HepG2 (cell line): Measurements from ENCODE around the gene RAB40C. TPM values are rescaled to one million over a fixed set of nuclear protein-coding genes. Genes with fewer than 3 reads are reported as not detected.

Experiments used
- ATAC-seq: fragments of 200-7000 bp; cut with Tn5 transposase; 3 replicates; pipeline ENCODE4 v1.9.1; 2020; ENCODE audit warnings: mild to moderate bottlenecking, moderate library complexity
- BruUV-seq: library from RNA; stranded (reverse); fragments of 400-500 nt; replicated peaks from 2 replicates; lab custom pipeline; 2021; lab: Mats Ljungman, UMichigan
- CTCF ChIA-PET: fragments of 300-600 bp; formaldehyde crosslinking; extraction: SDS; loops from one replicate; lab custom pipeline; 2021; ENCODE audit warnings: low total read pairs, inconsistent platforms, low intra/inter-chr PET ratio; lab: Yijun Ruan, JAX
- POLR2A ChIA-PET: fragments of 350-600 bp; sonication (Branson Sonifier 250); formaldehyde crosslinking; loops from one replicate; lab custom pipeline; 2020; ENCODE audit warnings: antibody characterized with exemption, inconsistent platforms; lab: Yijun Ruan, JAX
- DNase-seq: peaks from one replicate; pipeline ENCODE4 v3.0.0-alpha.2; 2015; ENCODE audit warnings: low spot score
- FAIRE-seq: peaks from 3 replicates; lab custom pipeline; 2011; peaks lifted over from hg19 to GRCh38; lab: Jason Lieb, UNC
- H2AFZ ChIP-seq: one replicate; pipeline ENCODE4 v1.6.1; 2011; ENCODE audit warnings: low read length, inconsistent platforms
- H3K27ac ChIP-seq: fragments of 300-600 bp; 3 replicates; pipeline ENCODE4 v1.8.0; 2011; ENCODE audit warnings: mixed run types, mild to moderate bottlenecking, mixed read lengths, low read length, inconsistent platforms; ENCODE audit not compliant: insufficient read depth; ENCODE audit errors: extremely low read length
- H3K27me3 ChIP-seq, 2 experiments: fragments of 200-600 bp in 1 of 2; 2 replicates in 1 of 2; 3 replicates in 1 of 2; pipeline versions ENCODE4 v1.6.0 to v1.8.0; 2011; ENCODE audit warnings: low read length in 2 of 2, mild to moderate bottlenecking in 2 of 2, moderate library complexity in 2 of 2, inconsistent platforms in 1 of 2; ENCODE audit not compliant: insufficient read depth in 2 of 2, control insufficient read depth in 1 of 2
- H3K36me3 ChIP-seq, 2 experiments: fragments of 200-600 bp in 1 of 2; replicated peaks in 1 of 2; 2 replicates in 1 of 2; 3 replicates in 1 of 2; pipeline versions ENCODE4 v1.5.1 to v1.8.0; 2011; ENCODE audit warnings: low read length in 2 of 2, inconsistent platforms in 1 of 2; ENCODE audit not compliant: insufficient read depth in 2 of 2, control insufficient read depth in 1 of 2
- H3K4me1 ChIP-seq: 2 replicates; pipeline ENCODE4 v1.5.1; 2012; ENCODE audit warnings: low read length, inconsistent platforms; ENCODE audit not compliant: insufficient read depth
- H3K4me2 ChIP-seq: 2 replicates; pipeline ENCODE4 v1.6.0; 2011; ENCODE audit warnings: low read depth, low read length, inconsistent platforms
- H3K4me3 ChIP-seq, 3 experiments: fragments of 200-600 bp in 1 of 3; sonication (generic), shearing (Covaris generic) in 1 of 3; replicated peaks in 1 of 3; 2 replicates each; pipeline ENCODE4 v1.5.1; 2011 to 2016; ENCODE audit warnings: low read length in 3 of 3, inconsistent platforms in 2 of 3, low read depth in 2 of 3, mild to moderate bottlenecking in 2 of 3, control low read depth in 1 of 3, mixed read lengths in 1 of 3; ENCODE audit not compliant: insufficient read depth in 1 of 3
- H3K79me2 ChIP-seq: one replicate; pipeline ENCODE4 v1.6.1; 2011; ENCODE audit warnings: low read length, inconsistent platforms; ENCODE audit not compliant: insufficient read depth
- H3K9ac ChIP-seq: 2 replicates; pipeline ENCODE4 v1.6.0; 2011; ENCODE audit warnings: mild to moderate bottlenecking, low read depth, low read length, inconsistent platforms; ENCODE audit not compliant: insufficient read depth
- H3K9me3 ChIP-seq: 2 replicates; pipeline ENCODE4 v1.5.1; 2012; ENCODE audit warnings: mild to moderate bottlenecking, low read length
- H4K20me1 ChIP-seq: 2 replicates; pipeline ENCODE4 v1.6.0; 2011; ENCODE audit warnings: inconsistent platforms, mild to moderate bottlenecking, low read length, moderate library complexity; ENCODE audit not compliant: insufficient read depth
- AGO2 ChIP-seq: fragments of 200-400 bp; formaldehyde crosslinking; optimal IDR thresholded peaks from 2 replicates; pipeline ENCODE3; 2017; ENCODE audit warnings: mild to moderate bottlenecking, low read depth, low read length, moderate library complexity
- DPF2 ChIP-seq: sonication (generic); formaldehyde crosslinking; IDR thresholded peaks from 2 replicates; pipeline ENCODE4 v1.4.0; 2020; ENCODE audit warnings: mild to moderate bottlenecking, low read depth, missing genetic modification reagents, borderline replicate concordance
- HNRNPK ChIP-seq: fragments of 200-400 bp; formaldehyde crosslinking; IDR thresholded peaks from 2 replicates; pipeline ENCODE4 v1.6.1; 2018; ENCODE audit warnings: low read length, low read depth, moderate library complexity, mild to moderate bottlenecking; ENCODE audit not compliant: poor library complexity, severe bottlenecking
- PRPF4 ChIP-seq: fragments of 200-400 bp; formaldehyde crosslinking; IDR thresholded peaks from 2 replicates; pipeline ENCODE4 v1.6.1; 2016; ENCODE audit warnings: low read length, low read depth; ENCODE audit not compliant: poor library complexity, severe bottlenecking
- RBFOX2 ChIP-seq: fragments of 200-400 bp; formaldehyde crosslinking; IDR thresholded peaks from 2 replicates; pipeline ENCODE4 v1.6.1; 2017; ENCODE audit warnings: low read depth, mild to moderate bottlenecking, low read length
- RBM22 ChIP-seq: fragments of 200-400 bp; formaldehyde crosslinking; optimal IDR thresholded peaks from 2 replicates; pipeline ENCODE3; 2017; ENCODE audit warnings: mild to moderate bottlenecking, low read length, moderate library complexity
- SRSF1 ChIP-seq: fragments of 200-400 bp; formaldehyde crosslinking; optimal IDR thresholded peaks from 2 replicates; pipeline ENCODE3; 2017; ENCODE audit warnings: mild to moderate bottlenecking, low read depth, low read length, moderate library complexity
- XRCC5 ChIP-seq: fragments of 200-400 bp; formaldehyde crosslinking; optimal IDR thresholded peaks from 2 replicates; pipeline ENCODE3; 2017; ENCODE audit warnings: mild to moderate bottlenecking, low read length
- ZNF550 ChIP-seq: sonication (generic); formaldehyde crosslinking; IDR thresholded peaks from 2 replicates; pipeline ENCODE4 v1.4.0; 2020; ENCODE audit warnings: mild to moderate bottlenecking, missing genetic modification reagents, borderline replicate concordance
- ZNF652 ChIP-seq: IDR thresholded peaks from 2 replicates; pipeline ENCODE4 v1.6.1; 2016; ENCODE audit warnings: low read depth, borderline replicate concordance
- ZNF850 ChIP-seq: sonication (generic); formaldehyde crosslinking; conservative IDR thresholded peaks from 2 replicates; pipeline ENCODE4 v1.9.0; 2021; ENCODE audit warnings: mild to moderate bottlenecking, missing genetic modification reagents
- WGBS: methylation state at CpG from one replicate; pipeline ENCODE4 v1.1.6; 2017; ENCODE audit warnings: low lambda C conversion rate; 5-methylcytosine and 5-hydroxymethylcytosine counted together
- in situ Hi-C: cut with HindIII; loops from 2 replicates; pipeline ENCODE4 v1.10.0; 2017; ENCODE audit warnings: low pct_unique_long_range_greater_than_20kb; ENCODE audit not compliant: extremely low pct_ligation_motif_present
- intact Hi-C: fragments of 100-400 bp; cut with micrococcal nuclease; formaldehyde crosslinking; loops from one replicate; pipeline ENCODE4 v1.10.0; 2022; ENCODE audit not compliant: unreplicated experiment
- polyA plus RNA-seq, 8 experiments: library from polyadenylated mRNA; depleted of rRNA in 3 of 8; stranded (reverse) in 7 of 8; unstranded in 1 of 8; fragments of >200 nt; fragmentation: Illumina TruSeq in 4 of 8; extraction: Trizol in 4 of 8; gene quantifications; 2 replicates each; pipeline versions ENCODE4 v1.2.1 to v1.2.3, GENCODE V29; 2011 to 2016; ENCODE audit warnings: low read depth in 4 of 8, missing spikeins in 1 of 8, mixed read lengths in 1 of 8; ENCODE audit not compliant: insufficient read depth in 1 of 8
- total RNA-seq, 5 experiments: library from RNA; depleted of rRNA; stranded (reverse); fragments of >200 nt; fragmentation: Illumina TruSeq; extraction: Trizol; gene quantifications; 2 replicates each; pipeline ENCODE4 v1.2.3, GENCODE V29; 2016; ENCODE audit warnings: low read depth in 1 of 5
- TF ChIP-seq, protein P1 (sequence below): sonication (generic); formaldehyde crosslinking; IDR thresholded peaks from 2 replicates; pipeline ENCODE4 v1.5.0; 2020; ENCODE audit warnings: mild to moderate bottlenecking, missing genetic modification reagents, moderate library complexity
- TF ChIP-seq, protein P2 (sequence below): sonication (generic); formaldehyde crosslinking; IDR thresholded peaks from 2 replicates; pipeline ENCODE4 v1.5.1; 2020; ENCODE audit warnings: mild to moderate bottlenecking, missing genetic modification reagents, moderate library complexity
- TF ChIP-seq, protein P3 (sequence below): sonication (generic); formaldehyde crosslinking; IDR thresholded peaks from 2 replicates; pipeline ENCODE4 v1.4.0; 2020; ENCODE audit warnings: missing genetic modification reagents

RAB40C gene
- total and polyA plus RNA-seq, 2 of the 13 experiments (the other 11 are each of a cell fraction or from before 2014, with no cell fraction given) = 7.7 to 11.5 TPM

DNA sequence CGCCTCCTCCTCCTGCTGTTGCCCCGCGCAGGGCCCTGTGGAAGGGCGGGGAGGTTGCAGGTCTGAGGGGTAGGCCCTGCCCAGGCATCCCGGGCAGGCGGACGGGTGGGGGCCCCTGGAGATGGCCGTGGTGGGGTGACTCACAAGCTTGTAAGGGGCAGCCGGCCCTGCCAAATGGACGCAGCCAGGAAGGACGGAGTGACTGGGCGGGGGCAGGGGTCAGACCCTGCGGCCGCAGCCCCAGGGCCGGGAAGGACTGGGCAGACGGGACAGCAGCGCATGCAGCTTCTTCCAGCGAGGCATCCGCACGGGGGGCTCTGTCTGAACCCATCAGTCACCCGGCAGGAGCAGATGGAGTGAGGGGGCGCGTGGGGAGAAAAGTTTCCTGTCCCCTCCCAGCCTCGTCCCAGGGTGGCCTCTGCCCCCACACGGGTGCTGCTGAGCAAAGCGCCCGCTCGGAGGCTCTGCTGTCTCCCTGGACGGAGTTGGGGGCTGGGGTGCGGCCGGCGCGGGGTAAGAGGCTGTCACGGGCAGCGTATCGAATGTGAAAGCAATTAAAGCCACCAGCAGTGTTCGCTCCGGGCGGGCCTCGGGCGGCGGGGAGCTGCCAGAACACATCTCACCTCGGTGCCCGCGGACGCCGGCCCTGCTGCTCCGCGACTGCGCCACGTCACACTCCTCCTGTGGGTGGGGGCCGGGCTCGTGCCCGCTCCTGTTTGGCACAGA is 35.1 kb upstream of the RAB40C start:
- peaks cover 0 to 3% of the 10 kb centered on the region in 2 experiments; a peak in 1 of 5 replicates for H3K36me3 ChIP-seq
- H3K9me3 ChIP-seq = no peaks in the 10 kb centered on the region
- TF ChIP-seq, protein P1, sequence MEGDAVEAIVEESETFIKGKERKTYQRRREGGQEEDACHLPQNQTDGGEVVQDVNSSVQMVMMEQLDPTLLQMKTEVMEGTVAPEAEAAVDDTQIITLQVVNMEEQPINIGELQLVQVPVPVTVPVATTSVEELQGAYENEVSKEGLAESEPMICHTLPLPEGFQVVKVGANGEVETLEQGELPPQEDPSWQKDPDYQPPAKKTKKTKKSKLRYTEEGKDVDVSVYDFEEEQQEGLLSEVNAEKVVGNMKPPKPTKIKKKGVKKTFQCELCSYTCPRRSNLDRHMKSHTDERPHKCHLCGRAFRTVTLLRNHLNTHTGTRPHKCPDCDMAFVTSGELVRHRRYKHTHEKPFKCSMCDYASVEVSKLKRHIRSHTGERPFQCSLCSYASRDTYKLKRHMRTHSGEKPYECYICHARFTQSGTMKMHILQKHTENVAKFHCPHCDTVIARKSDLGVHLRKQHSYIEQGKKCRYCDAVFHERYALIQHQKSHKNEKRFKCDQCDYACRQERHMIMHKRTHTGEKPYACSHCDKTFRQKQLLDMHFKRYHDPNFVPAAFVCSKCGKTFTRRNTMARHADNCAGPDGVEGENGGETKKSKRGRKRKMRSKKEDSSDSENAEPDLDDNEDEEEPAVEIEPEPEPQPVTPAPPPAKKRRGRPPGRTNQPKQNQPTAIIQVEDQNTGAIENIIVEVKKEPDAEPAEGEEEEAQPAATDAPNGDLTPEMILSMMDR (CRISPR knock-in tag) = no peak
- TF ChIP-seq HNRNPK (no peak), DPF2 (CRISPR knock-in tag) (no peak), XRCC5 (peak; percentile 60), RBFOX2 (0 out of 2 replicates have a peak, but pooled peaks have one; percentile 30), PRPF4 (peak; percentile 33), SRSF1 (peak; percentile 69), RBM22 (peak; percentile 67), AGO2 (peak; percentile 92), ZNF850 (CRISPR knock-in tag) (peak; percentile 18; the same call in 1 of the 2 replicates), ZNF550 (CRISPR knock-in tag) (no peak), ZNF652 (CRISPR knock-in tag) (peak; percentile 16; the same call in 1 of the 2 replicates)
- TF ChIP-seq, protein P2, sequence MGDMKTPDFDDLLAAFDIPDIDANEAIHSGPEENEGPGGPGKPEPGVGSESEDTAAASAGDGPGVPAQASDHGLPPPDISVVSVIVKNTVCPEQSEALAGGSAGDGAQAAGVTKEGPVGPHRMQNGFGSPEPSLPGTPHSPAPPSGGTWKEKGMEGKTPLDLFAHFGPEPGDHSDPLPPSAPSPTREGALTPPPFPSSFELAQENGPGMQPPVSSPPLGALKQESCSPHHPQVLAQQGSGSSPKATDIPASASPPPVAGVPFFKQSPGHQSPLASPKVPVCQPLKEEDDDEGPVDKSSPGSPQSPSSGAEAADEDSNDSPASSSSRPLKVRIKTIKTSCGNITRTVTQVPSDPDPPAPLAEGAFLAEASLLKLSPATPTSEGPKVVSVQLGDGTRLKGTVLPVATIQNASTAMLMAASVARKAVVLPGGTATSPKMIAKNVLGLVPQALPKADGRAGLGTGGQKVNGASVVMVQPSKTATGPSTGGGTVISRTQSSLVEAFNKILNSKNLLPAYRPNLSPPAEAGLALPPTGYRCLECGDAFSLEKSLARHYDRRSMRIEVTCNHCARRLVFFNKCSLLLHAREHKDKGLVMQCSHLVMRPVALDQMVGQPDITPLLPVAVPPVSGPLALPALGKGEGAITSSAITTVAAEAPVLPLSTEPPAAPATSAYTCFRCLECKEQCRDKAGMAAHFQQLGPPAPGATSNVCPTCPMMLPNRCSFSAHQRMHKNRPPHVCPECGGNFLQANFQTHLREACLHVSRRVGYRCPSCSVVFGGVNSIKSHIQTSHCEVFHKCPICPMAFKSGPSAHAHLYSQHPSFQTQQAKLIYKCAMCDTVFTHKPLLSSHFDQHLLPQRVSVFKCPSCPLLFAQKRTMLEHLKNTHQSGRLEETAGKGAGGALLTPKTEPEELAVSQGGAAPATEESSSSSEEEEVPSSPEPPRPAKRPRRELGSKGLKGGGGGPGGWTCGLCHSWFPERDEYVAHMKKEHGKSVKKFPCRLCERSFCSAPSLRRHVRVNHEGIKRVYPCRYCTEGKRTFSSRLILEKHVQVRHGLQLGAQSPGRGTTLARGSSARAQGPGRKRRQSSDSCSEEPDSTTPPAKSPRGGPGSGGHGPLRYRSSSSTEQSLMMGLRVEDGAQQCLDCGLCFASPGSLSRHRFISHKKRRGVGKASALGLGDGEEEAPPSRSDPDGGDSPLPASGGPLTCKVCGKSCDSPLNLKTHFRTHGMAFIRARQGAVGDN (CRISPR knock-in tag) = peak; percentile 42
- TF ChIP-seq, protein P3, sequence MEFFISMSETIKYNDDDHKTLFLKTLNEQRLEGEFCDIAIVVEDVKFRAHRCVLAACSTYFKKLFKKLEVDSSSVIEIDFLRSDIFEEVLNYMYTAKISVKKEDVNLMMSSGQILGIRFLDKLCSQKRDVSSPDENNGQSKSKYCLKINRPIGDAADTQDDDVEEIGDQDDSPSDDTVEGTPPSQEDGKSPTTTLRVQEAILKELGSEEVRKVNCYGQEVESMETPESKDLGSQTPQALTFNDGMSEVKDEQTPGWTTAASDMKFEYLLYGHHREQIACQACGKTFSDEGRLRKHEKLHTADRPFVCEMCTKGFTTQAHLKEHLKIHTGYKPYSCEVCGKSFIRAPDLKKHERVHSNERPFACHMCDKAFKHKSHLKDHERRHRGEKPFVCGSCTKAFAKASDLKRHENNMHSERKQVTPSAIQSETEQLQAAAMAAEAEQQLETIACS (CRISPR knock-in tag) = no peak
- 91% methylated on average over 48 of the region's 54 CpGs for WGBS
- intact Hi-C loops = no loop called here
- CTCF ChIA-PET = no interaction called here
- H3K27me3 ChIP-seq = peaks cover 2 to 14% of the 10 kb centered on the region in 2 experiments; a peak in 3 of 5 replicates
- in situ Hi-C loops = no loop called here
- H3K4me2 ChIP-seq = peak overlapping the region; percentile 13; the same call in 1 of the 2 replicates
- peaks cover 63% of the 10 kb centered on the region for H3K4me1 ChIP-seq
- no peaks in the 10 kb centered on the region for H3K79me2 ChIP-seq
- H3K9ac ChIP-seq = no peak overlapping the region
- BruUV-seq = no TSS peak
- FAIRE-seq (no peak), DNase-seq (no peak), ATAC-seq (no peak)
- no peak overlapping the region for H2AFZ ChIP-seq
- no peak overlapping the region for H3K4me3 ChIP-seq
- H3K27ac ChIP-seq = peak overlapping the region; percentile 67
- H4K20me1 ChIP-seq = no peaks in the 10 kb centered on the region
- POLR2A ChIA-PET = interaction anchor here (1.0 kb wide), 1 partner anchor 11 kb away, joined by 3 read pairs; no protein-coding TSS in a partner anchor
